ENCODE results near the gene ZNF98. TPM values are rescaled to one million over a fixed set of nuclear protein-coding genes. Genes with fewer than 3 reads are reported as not detected.

Gene ZNF98
- not detected for polyA plus RNA-seq (2013, experiment 1 of 2)
- not detected for polyA plus RNA-seq (2013, experiment 2 of 2)

- DNase-seq: no peak
Measured at GRCh38 chr19:22422211-22422610, at the start of gene ZNF98. Gene ZNF98 (minus strand): TSS chr19:22422346. CDS start chr19:22422224, 122 bp downstream.

GRCh38 chr19:22446605-22447004 lies 24.5 kb upstream of the ZNF98 start:
- H3K79me1 ChIP-seq (ENCODE audit: low read length): no peaks in the 10 kb centered on the region
- no peak for DNase-seq
- H3K9ac ChIP-seq (ENCODE audit: low read length): no peak overlapping the region
- no peak overlapping the region for H3K27ac ChIP-seq (ENCODE audit: low read depth, low read length)
- H3K18ac ChIP-seq (ENCODE audit: low read length): no peak overlapping the region
- no peak overlapping the region for H4K5ac ChIP-seq (ENCODE audit: low read length)
- H2BK15ac ChIP-seq (replicated peaks; ENCODE audit: low read depth): no peak overlapping the region
- no peak overlapping the region for H3K4me2 ChIP-seq (ENCODE audit: low read length)
- H2AK5ac ChIP-seq (ENCODE audit: low read length): no peak overlapping the region
- no peak overlapping the region for H2BK5ac ChIP-seq (ENCODE audit: low read length)
- H2BK120ac ChIP-seq (ENCODE audit: low read depth, low read length): no peak overlapping the region
- no peak overlapping the region for H3K4me3 ChIP-seq (ENCODE audit: low read length)
- no peaks in the 10 kb centered on the region for H3K4me1 ChIP-seq (ENCODE audit: control insufficient read depth, low read depth, low read length)
- WGBS (ENCODE audit: extremely low coverage, insufficient coverage, low lambda C conversion rate): no CpG with 5 or more reads among the region's 3 CpGs
- H3K4ac ChIP-seq (ENCODE audit: low read depth, low read length): no peak overlapping the region
- H3K36me3 ChIP-seq (ENCODE audit: control insufficient read depth, insufficient read depth, low read length): no peaks in the 10 kb centered on the region
- no peak overlapping the region for H4K8ac ChIP-seq (ENCODE audit: low read depth, low read length)
- H3K27me3 ChIP-seq (ENCODE audit: insufficient read depth, low read length, poor library complexity): no peaks in the 10 kb centered on the region
- no peak overlapping the region for H3K56ac ChIP-seq (ENCODE audit: low read length)
- H3K79me2 ChIP-seq (ENCODE audit: control insufficient read depth, insufficient read depth, low read length): no peaks in the 10 kb centered on the region
- H3K23ac ChIP-seq (ENCODE audit: low read length): no peak overlapping the region

More at GRCh38 chr19:22422211-22422610, at the start of gene ZNF98:
- no CpG with 5 or more reads among the region's 16 CpGs for WGBS (ENCODE audit: extremely low coverage, insufficient coverage, low lambda C conversion rate)
- Histone ChIP-seq H3K18ac (ENCODE audit: low read length) (no peak within 1 kb of the TSS), H3K36me3 (ENCODE audit: control insufficient read depth, insufficient read depth, low read length) (no peaks in the 10 kb centered on the region), H3K27ac (ENCODE audit: low read depth, low read length) (no peak within 1 kb of the TSS), H3K56ac (ENCODE audit: low read length) (no peak within 1 kb of the TSS), H3K9ac (ENCODE audit: low read length) (no peak within 1 kb of the TSS), H4K5ac (ENCODE audit: low read length) (no peak within 1 kb of the TSS), H3K79me2 (ENCODE audit: control insufficient read depth, insufficient read depth, low read length) (no peaks in the 10 kb centered on the region), H3K4me3 (ENCODE audit: low read length) (no peak within 1 kb of the TSS), H3K4me1 (ENCODE audit: control insufficient read depth, low read depth, low read length) (no peaks in the 10 kb centered on the region), H3K79me1 (ENCODE audit: low read length) (no peaks in the 10 kb centered on the region), H3K27me3 (ENCODE audit: insufficient read depth, low read length, poor library complexity) (no peaks in the 10 kb centered on the region), H3K4me2 (ENCODE audit: low read length) (no peak within 1 kb of the TSS), H3K23ac (ENCODE audit: low read length) (no peak within 1 kb of the TSS), H3K4ac (ENCODE audit: low read depth, low read length) (no peak within 1 kb of the TSS), H2BK5ac (ENCODE audit: low read length) (no peak within 1 kb of the TSS), H2BK120ac (ENCODE audit: low read depth, low read length) (no peak within 1 kb of the TSS), H2AK5ac (ENCODE audit: low read length) (no peak within 1 kb of the TSS), H2BK15ac (replicated peaks; ENCODE audit: low read depth) (no peak within 1 kb of the TSS), H4K8ac (ENCODE audit: low read depth, low read length) (no peak within 1 kb of the TSS)

- no peak overlapping the region for H3K18ac ChIP-seq (ENCODE audit: low read length)
- H2BK120ac ChIP-seq (ENCODE audit: low read depth, low read length): no peak overlapping the region
- H2AK5ac ChIP-seq (ENCODE audit: low read length): no peak overlapping the region
- H3K4me3 ChIP-seq (ENCODE audit: low read length): no peak overlapping the region
- H4K8ac ChIP-seq (ENCODE audit: low read depth, low read length): no peak overlapping the region
- no peaks in the 10 kb centered on the region for H3K36me3 ChIP-seq (ENCODE audit: control insufficient read depth, insufficient read depth, low read length)
- H3K56ac ChIP-seq (ENCODE audit: low read length): no peak overlapping the region
- H3K4me1 ChIP-seq (ENCODE audit: control insufficient read depth, low read depth, low read length): no peaks in the 10 kb centered on the region
- no peak overlapping the region for H4K5ac ChIP-seq (ENCODE audit: low read length)
- no peak overlapping the region for H3K9ac ChIP-seq (ENCODE audit: low read length)
- no peak overlapping the region for H3K4ac ChIP-seq (ENCODE audit: low read depth, low read length)
- DNase-seq: no peak
- no peaks in the 10 kb centered on the region for H3K27me3 ChIP-seq (ENCODE audit: insufficient read depth, low read length, poor library complexity)
- no peak overlapping the region for H2BK5ac ChIP-seq (ENCODE audit: low read length)
- H3K79me2 ChIP-seq (ENCODE audit: control insufficient read depth, insufficient read depth, low read length): no peaks in the 10 kb centered on the region
- H3K79me1 ChIP-seq (ENCODE audit: low read length): no peaks in the 10 kb centered on the region
- WGBS (ENCODE audit: extremely low coverage, insufficient coverage, low lambda C conversion rate): no CpG with 5 or more reads among the region's 2 CpGs
- H3K4me2 ChIP-seq (ENCODE audit: low read length): no peak overlapping the region
- H2BK15ac ChIP-seq (replicated peaks; ENCODE audit: low read depth): no peak overlapping the region
- H3K23ac ChIP-seq (ENCODE audit: low read length): no peak overlapping the region
- H3K27ac ChIP-seq (ENCODE audit: low read depth, low read length): no peak overlapping the region
Measured at GRCh38 chr19:22438011-22438410, 15.9 kb upstream of the ZNF98 start.

- Histone ChIP-seq H4K5ac (ENCODE audit: low read length) (no peak overlapping the region), H3K23ac (ENCODE audit: low read length) (no peak overlapping the region), H2AK5ac (ENCODE audit: low read length) (no peak overlapping the region), H3K36me3 (ENCODE audit: control insufficient read depth, insufficient read depth, low read length) (no peaks in the 10 kb centered on the region), H2BK15ac (replicated peaks; ENCODE audit: low read depth) (no peak overlapping the region), H3K4me2 (ENCODE audit: low read length) (no peak overlapping the region), H3K56ac (ENCODE audit: low read length) (no peak overlapping the region), H4K8ac (ENCODE audit: low read depth, low read length) (no peak overlapping the region), H3K79me1 (ENCODE audit: low read length) (no peaks in the 10 kb centered on the region), H3K27me3 (ENCODE audit: insufficient read depth, low read length, poor library complexity) (no peaks in the 10 kb centered on the region), H2BK120ac (ENCODE audit: low read depth, low read length) (no peak overlapping the region), H2BK5ac (ENCODE audit: low read length) (no peak overlapping the region), H3K9ac (ENCODE audit: low read length) (no peak overlapping the region), H3K4ac (ENCODE audit: low read depth, low read length) (no peak overlapping the region), H3K27ac (ENCODE audit: low read depth, low read length) (no peak overlapping the region), H3K79me2 (ENCODE audit: control insufficient read depth, insufficient read depth, low read length) (no peaks in the 10 kb centered on the region), H3K18ac (ENCODE audit: low read length) (no peak overlapping the region), H3K4me1 (ENCODE audit: control insufficient read depth, low read depth, low read length) (no peaks in the 10 kb centered on the region), H3K4me3 (ENCODE audit: low read length) (no peak overlapping the region)
- DNase-seq: no peak
- no CpG with 5 or more reads among the region's 60 CpGs for WGBS (ENCODE audit: extremely low coverage, insufficient coverage, low lambda C conversion rate)
Measured at GRCh38 chr19:22427960-22428913, 6.1 kb upstream of the ZNF98 start.

- no peak overlapping the region for H3K18ac ChIP-seq (ENCODE audit: low read length)
- no peaks in the 10 kb centered on the region for H3K36me3 ChIP-seq (ENCODE audit: control insufficient read depth, insufficient read depth, low read length)
- H3K4me3 ChIP-seq (ENCODE audit: low read length): no peak overlapping the region
- H4K8ac ChIP-seq (ENCODE audit: low read depth, low read length): no peak overlapping the region
- no peaks in the 10 kb centered on the region for H3K4me1 ChIP-seq (ENCODE audit: control insufficient read depth, low read depth, low read length)
- H2BK120ac ChIP-seq (ENCODE audit: low read depth, low read length): no peak overlapping the region
- H3K9ac ChIP-seq (ENCODE audit: low read length): no peak overlapping the region
- no CpG with 5 or more reads among the region's 19 CpGs for WGBS (ENCODE audit: extremely low coverage, insufficient coverage, low lambda C conversion rate)
- H3K79me2 ChIP-seq (ENCODE audit: control insufficient read depth, insufficient read depth, low read length): no peaks in the 10 kb centered on the region
- H3K27me3 ChIP-seq (ENCODE audit: insufficient read depth, low read length, poor library complexity): no peaks in the 10 kb centered on the region
- no peaks in the 10 kb centered on the region for H3K79me1 ChIP-seq (ENCODE audit: low read length)
- H2BK15ac ChIP-seq (replicated peaks; ENCODE audit: low read depth): no peak overlapping the region
- no peak for DNase-seq
- no peak overlapping the region for H2AK5ac ChIP-seq (ENCODE audit: low read length)
- no peak overlapping the region for H4K5ac ChIP-seq (ENCODE audit: low read length)
- no peak overlapping the region for H3K23ac ChIP-seq (ENCODE audit: low read length)
- H2BK5ac ChIP-seq (ENCODE audit: low read length): no peak overlapping the region
- H3K27ac ChIP-seq (ENCODE audit: low read depth, low read length): no peak overlapping the region
- H3K4me2 ChIP-seq (ENCODE audit: low read length): no peak overlapping the region
- no peak overlapping the region for H3K4ac ChIP-seq (ENCODE audit: low read depth, low read length)
- H3K56ac ChIP-seq (ENCODE audit: low read length): no peak overlapping the region
Measured at GRCh38 chr19:22427547-22427946, 5.4 kb upstream of the ZNF98 start.

All from mesendoderm (in vitro differentiated cells).